ENCODE measurements around the gene LPAR1.

GRCh38 chr9:110872920-110873319 lies 165.3 kb downstream of the LPAR1 start:
- TF ChIP-seq, protein P1, sequence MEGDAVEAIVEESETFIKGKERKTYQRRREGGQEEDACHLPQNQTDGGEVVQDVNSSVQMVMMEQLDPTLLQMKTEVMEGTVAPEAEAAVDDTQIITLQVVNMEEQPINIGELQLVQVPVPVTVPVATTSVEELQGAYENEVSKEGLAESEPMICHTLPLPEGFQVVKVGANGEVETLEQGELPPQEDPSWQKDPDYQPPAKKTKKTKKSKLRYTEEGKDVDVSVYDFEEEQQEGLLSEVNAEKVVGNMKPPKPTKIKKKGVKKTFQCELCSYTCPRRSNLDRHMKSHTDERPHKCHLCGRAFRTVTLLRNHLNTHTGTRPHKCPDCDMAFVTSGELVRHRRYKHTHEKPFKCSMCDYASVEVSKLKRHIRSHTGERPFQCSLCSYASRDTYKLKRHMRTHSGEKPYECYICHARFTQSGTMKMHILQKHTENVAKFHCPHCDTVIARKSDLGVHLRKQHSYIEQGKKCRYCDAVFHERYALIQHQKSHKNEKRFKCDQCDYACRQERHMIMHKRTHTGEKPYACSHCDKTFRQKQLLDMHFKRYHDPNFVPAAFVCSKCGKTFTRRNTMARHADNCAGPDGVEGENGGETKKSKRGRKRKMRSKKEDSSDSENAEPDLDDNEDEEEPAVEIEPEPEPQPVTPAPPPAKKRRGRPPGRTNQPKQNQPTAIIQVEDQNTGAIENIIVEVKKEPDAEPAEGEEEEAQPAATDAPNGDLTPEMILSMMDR (IDR thresholded peaks at IDR 0.05), result no peak
- no peak for TF ChIP-seq POLR2A (IDR thresholded peaks at IDR 0.05)

Data from heart left ventricle (tissue), 13 donors.